ENCODE data around the gene ACADSB.

- TF ChIP-seq CTCF (IDR thresholded peaks at IDR 0.05; ENCODE audit: low read depth, low read length) (no peak), POLR2A (IDR thresholded peaks at IDR 0.05; ENCODE audit: extremely low read depth, insufficient read length) (no peak), MAX (IDR thresholded peaks at IDR 0.05; ENCODE audit: low read depth, low read length) (no peak)
Measured at GRCh38 chr10:123027861-123028260, 19.1 kb downstream of the ACADSB start.

All from NB4 (cell line).